ENCODE measurements around the gene ITK.

ITK gene

DNA sequence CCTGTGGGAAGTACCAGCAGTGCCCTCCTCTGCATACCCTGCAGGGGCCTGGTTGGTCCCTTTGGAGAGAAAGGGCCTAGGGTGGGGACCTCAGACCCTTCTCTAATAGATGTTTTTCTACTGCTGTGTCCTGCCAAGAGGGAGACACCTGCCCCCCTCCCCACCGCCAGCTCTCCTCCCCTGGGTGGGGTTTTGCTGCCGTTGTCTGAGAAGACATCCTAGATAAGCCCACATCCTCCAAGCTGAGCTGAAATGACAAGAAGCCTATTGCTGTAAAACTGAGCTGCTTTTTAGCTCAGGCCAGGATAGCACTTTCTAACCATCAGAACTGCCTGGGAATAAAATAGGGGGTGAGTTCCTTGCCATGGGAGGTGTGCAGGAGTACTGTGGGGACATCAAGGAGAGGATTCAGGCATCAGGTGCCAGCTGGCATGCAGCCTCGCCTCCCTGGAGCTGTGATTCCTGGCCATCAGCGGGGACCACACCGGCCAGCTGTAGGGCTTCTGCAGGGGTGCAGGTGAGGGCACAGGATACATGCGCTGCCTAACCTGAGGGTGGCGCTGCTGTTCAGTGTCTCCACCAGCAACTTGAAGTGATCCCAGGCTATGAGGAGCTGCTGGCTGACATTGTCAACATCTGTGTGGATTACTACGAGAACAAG lies 123.2 kb downstream of the ITK start:
- no peak overlapping the region for H3K4me3 ChIP-seq (ENCODE audit: low read length)
- H3K27me3 ChIP-seq (replicated peaks; ENCODE audit: control insufficient read depth, insufficient read depth, low read length): no peaks in the 10 kb centered on the region
- no peaks in the 10 kb centered on the region for H3K36me3 ChIP-seq (ENCODE audit: control insufficient read depth, insufficient read depth, low read length, severe bottlenecking)
- peaks cover 8% of the 10 kb centered on the region for H3K4me1 ChIP-seq (ENCODE audit: control insufficient read depth, insufficient read depth, low read length)
- no peak overlapping the region for H3K9ac ChIP-seq (ENCODE audit: low read length)
- DNase-seq (ENCODE audit: low read depth): no peak
- no peaks in the 10 kb centered on the region for H3K9me3 ChIP-seq (ENCODE audit: control insufficient read depth, low read length)
